Lung (tissue), 12 donors: ENCODE data around the gene SLC25A23. TPM values are rescaled to one million over a fixed set of nuclear protein-coding genes. Genes with fewer than 3 reads are reported as not detected.

ENCODE experiments used
- ATAC-seq: fragments of 200-7000 bp; cut with Tn5 transposase; one replicate; pipeline ENCODE4 v1.9.1; 2020; ENCODE audit warnings: moderate number of reproducible peaks; ENCODE audit not compliant: insufficient read depth, low FRiP score
- DNase-seq, 3 donors: peaks; one replicate each; pipeline ENCODE4 v3.0.0-alpha.2; 2013 to 2017
- H3K27ac ChIP-seq, 2 donors: one replicate each; pipeline ENCODE4 v1.5.1; 2013; ENCODE audit warnings: mild to moderate bottlenecking in 2 of 2, moderate library complexity in 2 of 2, control low read depth in 1 of 2, inconsistent platforms in 1 of 2, low read depth in 1 of 2, low read length in 1 of 2
- H3K27me3 ChIP-seq, 3 donors: one replicate each; pipeline ENCODE4 v1.5.1; 2013; ENCODE audit warnings: low read length in 2 of 3; ENCODE audit not compliant: control insufficient read depth in 3 of 3, insufficient read depth in 3 of 3
- H3K36me3 ChIP-seq, 4 donors: one replicate each; pipeline ENCODE4 v1.5.1; 2013; ENCODE audit warnings: low read length in 4 of 4, mild to moderate bottlenecking in 1 of 4, moderate library complexity in 1 of 4; ENCODE audit not compliant: control insufficient read depth in 4 of 4, insufficient read depth in 4 of 4
- H3K4me1 ChIP-seq, 5 donors: one replicate each; pipeline ENCODE4 v1.5.1; 2013; ENCODE audit warnings: low read length in 5 of 5, mild to moderate bottlenecking in 2 of 5, moderate library complexity in 1 of 5; ENCODE audit not compliant: control insufficient read depth in 5 of 5, insufficient read depth in 5 of 5
- H3K4me3 ChIP-seq: one replicate; pipeline ENCODE4 v1.5.1; 2013; ENCODE audit warnings: mild to moderate bottlenecking, control low read depth, moderate library complexity
- H3K9ac ChIP-seq, 2 donors: one replicate each; pipeline ENCODE4 v1.5.1; 2013; ENCODE audit warnings: low read length in 2 of 2, control low read depth in 1 of 2; ENCODE audit not compliant: insufficient read depth in 1 of 2
- H3K9me3 ChIP-seq, 4 donors: one replicate each; pipeline ENCODE4 v1.5.1; 2013; ENCODE audit warnings: low read length in 3 of 4, mild to moderate bottlenecking in 1 of 4, moderate library complexity in 1 of 4; ENCODE audit not compliant: control insufficient read depth in 4 of 4, insufficient read depth in 3 of 4
- WGBS, 2 donors: extraction: QIAGEN DNeasy Blood & Tissue Kit; methylation state at CpG; one replicate each; pipeline ENCODE4 v1.1.7; 2013; 5-methylcytosine and 5-hydroxymethylcytosine counted together
- polyA plus RNA-seq, 2 donors: library from polyadenylated mRNA; stranded (reverse); fragments of 200-250 nt; gene quantifications; one replicate each; pipeline ENCODE4 v1.2.1, GENCODE V29; 2013
- total RNA-seq, 2 donors: library from RNA; depleted of rRNA in 1 of 2; stranded (reverse); fragments of >200 nt in 1 of 2; gene quantifications; one replicate each; pipeline ENCODE4 v1.2.1, GENCODE V29; 2014 to 2021
- TF ChIP-seq, protein P1 (sequence below): IDR thresholded peaks from 2 replicates; pipeline ENCODE4 v1.5.1; 2012; ENCODE audit warnings: mild to moderate bottlenecking; ENCODE audit errors: control extremely low read depth, extremely low read depth
- donor health status: control.
- donor health status: control.
- donor health status: Bipolar disorder and iron deficiency.
- donor health status: healthy.
- donor health status: DM: yes; HTN: yes; CAD: no.

The SLC25A23 gene
- total and polyA plus RNA-seq, 4 donors = 15.7 to 49.5 (median 44.5) TPM

DNA sequence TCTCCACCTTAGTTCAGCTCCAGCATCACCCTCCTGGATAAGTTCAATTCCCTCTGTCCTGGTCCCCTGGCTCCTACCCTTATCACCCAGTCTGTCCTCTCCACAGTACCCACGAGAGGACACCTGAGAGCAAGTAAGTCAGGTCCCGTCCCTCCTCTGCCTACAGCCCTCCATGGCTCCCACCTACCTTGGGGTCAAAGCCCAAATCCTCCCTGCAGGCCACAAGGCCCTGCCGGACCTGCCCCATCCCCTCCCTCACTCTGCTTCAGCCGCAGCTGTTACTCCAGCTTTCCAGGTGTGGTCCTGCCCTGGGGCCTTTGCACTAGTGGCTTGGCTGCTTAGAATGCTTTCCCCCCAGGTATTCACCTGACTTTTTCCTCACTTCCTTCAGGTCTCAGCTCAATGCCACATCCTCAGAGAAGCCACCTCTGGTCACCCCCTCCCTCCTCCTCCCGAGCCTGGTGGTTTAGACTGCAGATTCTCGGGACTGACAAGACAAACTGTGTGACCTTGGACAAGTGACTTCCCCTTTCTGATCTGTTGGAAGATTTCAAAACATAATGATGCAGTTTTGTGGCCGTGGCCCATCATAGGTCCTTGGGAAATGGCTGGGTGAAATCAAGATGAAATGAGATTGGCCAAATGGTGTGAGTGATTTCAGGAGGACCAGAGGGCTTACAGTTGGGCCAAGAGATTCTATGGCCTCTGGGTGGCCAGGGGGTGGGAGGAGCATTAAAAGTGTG lies 38.9 kb upstream of the SLC25A23 start:
- H3K9ac ChIP-seq = no peak overlapping the region
- TF ChIP-seq, protein P1, sequence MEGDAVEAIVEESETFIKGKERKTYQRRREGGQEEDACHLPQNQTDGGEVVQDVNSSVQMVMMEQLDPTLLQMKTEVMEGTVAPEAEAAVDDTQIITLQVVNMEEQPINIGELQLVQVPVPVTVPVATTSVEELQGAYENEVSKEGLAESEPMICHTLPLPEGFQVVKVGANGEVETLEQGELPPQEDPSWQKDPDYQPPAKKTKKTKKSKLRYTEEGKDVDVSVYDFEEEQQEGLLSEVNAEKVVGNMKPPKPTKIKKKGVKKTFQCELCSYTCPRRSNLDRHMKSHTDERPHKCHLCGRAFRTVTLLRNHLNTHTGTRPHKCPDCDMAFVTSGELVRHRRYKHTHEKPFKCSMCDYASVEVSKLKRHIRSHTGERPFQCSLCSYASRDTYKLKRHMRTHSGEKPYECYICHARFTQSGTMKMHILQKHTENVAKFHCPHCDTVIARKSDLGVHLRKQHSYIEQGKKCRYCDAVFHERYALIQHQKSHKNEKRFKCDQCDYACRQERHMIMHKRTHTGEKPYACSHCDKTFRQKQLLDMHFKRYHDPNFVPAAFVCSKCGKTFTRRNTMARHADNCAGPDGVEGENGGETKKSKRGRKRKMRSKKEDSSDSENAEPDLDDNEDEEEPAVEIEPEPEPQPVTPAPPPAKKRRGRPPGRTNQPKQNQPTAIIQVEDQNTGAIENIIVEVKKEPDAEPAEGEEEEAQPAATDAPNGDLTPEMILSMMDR = no peak
- H3K4me1 ChIP-seq = peaks cover 0 to 11% (median 4%) of the 10 kb centered on the region in 5 donors
- no peaks in the 10 kb centered on the region for H3K9me3 ChIP-seq
- no peaks in the 10 kb centered on the region for H3K36me3 ChIP-seq
- no peak overlapping the region for H3K4me3 ChIP-seq
- WGBS, 2 donors = 61 to 68% methylated on average over 7 of the region's 7 CpGs
- no peak for ATAC-seq
- peaks cover 0 to 10% (median 5%) of the 10 kb centered on the region in 3 donors for H3K27me3 ChIP-seq
- no peak for DNase-seq
- no peak overlapping the region for H3K27ac ChIP-seq

DNA sequence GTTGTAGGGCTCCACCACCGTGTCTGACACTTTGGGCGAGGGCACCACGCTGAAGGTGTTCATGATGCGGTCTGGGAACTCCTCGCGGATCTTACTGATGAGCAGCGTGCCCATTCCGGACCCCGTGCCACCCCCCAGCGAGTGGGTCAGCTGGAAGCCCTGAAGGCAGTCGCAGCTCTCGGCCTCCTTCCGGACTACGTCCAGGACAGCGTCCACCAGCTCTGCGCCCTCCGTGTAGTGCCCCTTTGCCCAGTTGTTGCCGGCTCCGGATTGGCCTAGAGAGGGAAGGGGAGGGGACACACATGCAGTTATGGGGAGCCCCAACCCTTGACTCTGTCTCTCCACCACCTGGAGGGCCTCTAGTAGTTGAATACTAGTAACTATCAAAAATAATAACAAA lies 36.4 kb upstream of the SLC25A23 start:
- Histone ChIP-seq H3K4me3 (no peak overlapping the region), H3K27ac (no peak overlapping the region), H3K4me1 (peaks cover 0 to 2% (median 0%) of the 10 kb centered on the region in 5 donors), H3K36me3 (no peaks in the 10 kb centered on the region), H3K27me3 (peaks cover 0 to 2% (median 0%) of the 10 kb centered on the region in 3 donors), H3K9ac (no peak overlapping the region), H3K9me3 (peaks cover 0 to 12% (median 1%) of the 10 kb centered on the region in 4 donors)
- ATAC-seq = no peak
- no peak for DNase-seq
- TF ChIP-seq, protein P1 = no peak
- WGBS, 2 donors = 96 to 97% methylated on average over 19 of the region's 19 CpGs

DNA sequence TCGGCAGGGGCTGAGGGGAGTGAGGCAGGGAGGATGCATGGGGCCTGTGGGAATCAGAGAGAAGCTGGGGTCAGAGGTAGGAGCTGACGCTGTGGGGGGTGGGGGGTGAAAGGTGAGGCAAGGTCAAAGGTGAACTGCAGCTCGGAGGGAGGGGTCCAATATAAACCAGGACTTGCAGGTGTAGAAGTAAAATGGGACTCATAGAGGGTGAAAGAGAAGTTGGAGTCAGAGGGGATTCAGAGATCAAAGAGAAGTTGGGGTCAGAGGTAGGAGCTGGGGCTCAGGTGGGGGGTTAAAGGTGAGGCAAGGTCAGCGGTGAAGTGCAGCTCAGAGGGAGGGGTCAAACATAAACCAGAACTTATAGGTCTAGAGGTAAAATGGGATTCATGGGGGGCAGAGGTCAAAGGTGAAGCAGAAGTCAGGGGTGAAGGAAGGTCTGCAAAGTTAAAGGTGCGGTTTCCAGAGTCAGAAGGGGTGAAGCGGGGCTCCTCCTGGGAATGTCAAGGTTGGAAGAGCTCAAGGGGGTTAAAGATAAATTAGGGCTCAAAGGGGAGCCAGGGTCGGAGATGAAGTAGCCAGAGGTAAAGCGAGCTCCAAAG lies 34.9 kb upstream of the SLC25A23 start:
- Histone ChIP-seq H3K9ac (no peak overlapping the region), H3K27me3 (no peaks in the 10 kb centered on the region), H3K27ac (no peak overlapping the region), H3K4me1 (no peaks in the 10 kb centered on the region), H3K4me3 (no peak overlapping the region), H3K9me3 (peaks cover 0 to 12% (median 1%) of the 10 kb centered on the region in 4 donors), H3K36me3 (no peaks in the 10 kb centered on the region)
- WGBS, 2 donors = 86 to 90% methylated on average over 8 of the region's 8 CpGs
- ATAC-seq = no peak
- DNase-seq = no peak
- TF ChIP-seq, protein P1 = no peak
